KBM-7 (cell line): ENCODE data around the gene PGS1.

Source experiments
- DNase-seq: peaks from one replicate; pipeline ENCODE4 v3.0.0-alpha.2; 2015
- in situ Hi-C: fragments of 300-500 bp; cut with MboI; formaldehyde crosslinking; loops from 2 replicates; pipeline ENCODE4 v1.14.3; 2020; ENCODE audit warnings: low sequenced_read_pairs, low pct_unique_long_range_greater_than_20kb, mixed read lengths

PGS1 gene

GRCh38 chr17:78400581-78401240, 22.3 kb downstream of the PGS1 start:
- in situ Hi-C loops, result no loop called here

GRCh38 chr17:78401246-78401645, 22.8 kb downstream of the PGS1 start:
- no peak for DNase-seq

More at GRCh38 chr17:78400581-78401240, 22.3 kb downstream of the PGS1 start:
- no peak for DNase-seq

DNA sequence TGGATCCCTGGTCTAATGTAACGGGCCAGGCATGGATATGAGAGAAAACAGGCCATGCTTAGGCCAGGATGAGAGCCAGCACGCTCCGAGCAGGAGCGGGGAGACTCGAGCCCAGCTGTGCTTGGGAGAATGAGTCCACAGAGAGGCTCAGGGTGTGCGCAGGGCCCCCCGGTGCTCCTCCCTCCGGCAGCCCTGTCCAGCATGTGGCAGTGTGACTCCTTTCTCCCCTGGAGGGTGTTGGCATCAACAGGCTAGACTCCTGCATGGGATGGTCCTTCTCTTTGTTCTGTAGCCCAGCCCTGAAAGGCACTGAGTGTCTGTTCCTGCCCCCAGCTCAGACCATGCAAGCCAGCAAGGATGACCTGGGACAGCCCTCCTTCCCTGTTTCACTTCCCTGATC, 23.4 kb downstream of the PGS1 start:
- in situ Hi-C loops, result no loop called here
- DNase-seq, result no peak

More at GRCh38 chr17:78401246-78401645, 22.8 kb downstream of the PGS1 start:
- in situ Hi-C loops, result no loop called here

DNA sequence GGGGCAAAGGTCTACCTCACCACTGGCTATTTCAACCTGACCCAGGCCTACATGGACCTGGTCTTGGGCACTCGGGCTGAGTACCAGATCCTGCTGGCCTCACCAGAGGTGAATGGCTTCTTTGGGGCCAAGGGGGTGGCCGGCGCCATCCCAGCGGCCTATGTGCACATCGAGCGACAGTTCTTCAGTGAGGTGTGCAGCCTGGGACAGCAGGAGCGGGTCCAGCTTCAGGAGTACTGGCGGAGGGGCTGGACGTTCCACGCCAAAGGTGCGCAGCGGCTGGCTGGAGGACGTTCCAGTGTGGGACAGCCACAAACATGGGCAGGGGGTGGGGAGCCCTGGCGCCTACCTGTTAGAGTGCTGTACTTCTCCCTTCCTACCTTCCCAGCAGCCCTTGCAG, 25.4 kb downstream of the PGS1 start:
- DNase-seq, result no peak
- in situ Hi-C loops, result no loop called here

DNA sequence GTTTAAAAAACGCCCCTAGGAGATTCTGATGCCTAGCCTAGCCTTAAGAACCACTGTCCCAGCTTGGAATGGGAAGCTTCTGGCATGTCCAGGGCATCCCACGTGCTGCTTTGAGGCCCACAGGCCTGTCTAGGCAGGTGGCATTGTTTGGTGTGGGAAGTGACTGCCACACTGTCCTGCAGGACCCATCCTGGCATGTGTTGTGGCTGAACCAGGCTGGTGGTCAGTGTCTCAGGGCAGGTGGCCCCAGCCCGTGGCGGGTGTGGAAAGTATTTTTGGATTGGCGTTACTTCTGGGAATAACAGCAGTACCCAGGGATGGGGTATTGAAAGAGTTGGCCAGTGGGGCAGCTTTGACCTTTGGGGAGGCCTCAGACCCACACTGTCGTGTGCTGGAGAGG, 27.9 kb downstream of the PGS1 start:
- DNase-seq, result no peak
- in situ Hi-C loops, result no loop called here

DNA sequence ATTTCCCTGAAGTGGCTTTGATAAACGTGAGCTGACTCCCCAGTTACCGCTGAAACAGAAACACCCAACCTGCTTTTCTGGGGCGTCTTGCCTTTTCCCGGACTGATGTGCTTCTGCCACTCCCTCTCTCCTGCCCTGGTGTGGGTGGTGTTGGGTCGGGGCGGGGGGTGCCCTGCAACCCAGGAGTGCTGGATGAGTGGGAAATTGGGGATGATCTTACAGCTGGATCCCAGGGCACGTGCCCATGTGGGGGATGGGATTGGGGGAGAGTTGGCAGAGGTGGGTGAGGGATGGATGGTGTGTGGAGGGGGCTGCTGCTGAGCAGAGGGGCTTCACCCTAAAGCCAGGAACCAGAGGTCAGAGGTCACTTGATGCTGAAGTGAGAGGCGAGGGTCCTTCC, 28.5 kb downstream of the PGS1 start:
- DNase-seq, result no peak
- in situ Hi-C loops, result no loop called here

- in situ Hi-C loops, result no loop called here
- no peak for DNase-seq
Observed at GRCh38 chr17:78407387-78408000, 29.0 kb downstream of the PGS1 start.

DNA sequence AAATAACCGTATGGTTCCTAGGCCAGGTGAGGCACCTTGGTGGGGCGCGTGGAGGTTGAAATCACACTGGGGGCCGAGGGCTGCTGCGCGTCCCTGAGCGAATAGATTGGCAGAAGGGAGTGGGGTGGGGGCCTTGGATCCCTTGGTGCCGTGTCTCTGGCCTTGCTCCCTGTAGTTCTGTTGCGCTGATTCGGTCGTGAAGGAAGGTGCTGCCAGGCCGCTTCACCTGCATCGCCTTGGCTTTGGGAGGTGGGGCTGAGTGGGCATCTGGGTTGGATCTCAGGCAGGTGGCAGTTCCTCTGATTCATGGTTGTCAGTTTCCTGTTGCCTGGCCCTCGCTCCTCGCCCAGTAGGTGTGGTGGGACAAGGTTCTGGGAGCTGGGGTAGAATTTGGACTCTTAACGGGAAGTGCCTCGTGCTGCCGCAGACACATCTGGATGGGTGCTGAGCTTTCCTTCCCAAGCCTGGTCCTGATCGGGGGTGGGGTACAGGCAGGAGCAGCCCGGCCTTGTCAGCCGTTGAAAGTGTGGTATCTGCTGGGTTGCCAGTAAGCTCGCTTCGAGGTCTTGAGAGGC, 30.1 kb downstream of the PGS1 start:
- DNase-seq, result no peak

GRCh38 chr17:78409191-78409928, 30.9 kb downstream of the PGS1 start:
- no peak for DNase-seq

More for the DNA sequence above, 30.1 kb downstream of the PGS1 start:
- in situ Hi-C loops, result no loop called here

DNA sequence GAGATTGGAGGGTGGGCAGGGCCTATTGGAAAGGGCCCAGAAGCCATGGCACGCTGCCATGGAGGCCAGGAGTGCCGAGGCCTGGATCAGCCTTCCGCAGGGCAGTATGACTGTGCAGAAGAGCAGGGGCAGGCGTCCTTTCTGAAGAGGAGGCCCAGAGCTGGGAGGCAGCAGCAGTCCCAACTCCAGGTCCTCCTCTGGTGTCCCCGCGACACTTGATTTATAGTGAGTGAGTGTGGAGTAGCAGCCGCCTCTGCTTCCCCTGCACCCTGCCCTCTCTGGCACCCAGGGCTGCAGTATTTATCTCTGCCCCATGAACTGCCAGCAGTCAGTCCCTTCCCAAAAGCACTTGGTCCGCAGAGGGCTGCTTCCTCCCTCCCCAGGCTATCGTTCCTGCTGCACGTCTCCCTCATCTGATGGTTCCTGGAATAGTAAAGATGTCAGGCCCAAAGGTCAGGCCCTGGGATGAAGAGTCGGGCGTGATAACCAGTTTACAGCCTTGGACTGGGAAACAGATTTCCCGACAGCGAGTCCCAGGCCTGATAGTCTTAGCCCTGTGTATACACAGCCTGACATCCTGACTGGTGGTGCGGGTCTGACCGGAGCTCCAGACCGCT, 32.9 kb downstream of the PGS1 start:
- in situ Hi-C loops, result no loop called here
- no peak for DNase-seq

More at GRCh38 chr17:78409191-78409928, 30.9 kb downstream of the PGS1 start:
- in situ Hi-C loops, result no loop called here

GRCh38 chr17:78412403-78412802, 34.0 kb downstream of the PGS1 start:
- DNase-seq, result peak; percentile 29
- in situ Hi-C loops, result no loop called here

GRCh38 chr17:78414178-78415162, 36.0 kb downstream of the PGS1 start:
- DNase-seq, result no peak
- in situ Hi-C loops, result no loop called here

- peak; percentile 17 for DNase-seq
- in situ Hi-C loops, result no loop called here
Observed at GRCh38 chr17:78415821-78416711, 37.6 kb downstream of the PGS1 start.

GRCh38 chr17:78416791-78417530, 38.5 kb downstream of the PGS1 start:
- peak; percentile 54 for DNase-seq
- in situ Hi-C loops, result no loop called here

DNA sequence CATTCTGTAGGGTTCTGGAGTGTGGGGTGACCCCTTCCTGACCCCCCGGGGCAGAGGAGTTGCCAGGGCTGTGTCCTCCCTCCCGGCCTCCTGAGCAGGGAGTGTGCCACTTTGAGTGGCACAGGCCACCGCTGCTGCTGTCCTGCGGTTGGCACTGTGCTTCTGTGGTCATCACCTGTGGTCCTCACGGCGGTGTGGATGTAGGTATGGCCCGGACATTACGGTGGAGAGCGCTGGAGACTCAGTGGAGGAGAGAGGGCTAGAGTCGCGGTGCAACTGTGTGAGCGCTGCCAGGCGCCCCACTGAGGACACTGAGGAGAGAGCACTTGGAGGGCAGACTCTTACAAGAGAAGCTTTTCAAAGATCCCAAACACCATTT, 39.1 kb downstream of the PGS1 start:
- DNase-seq, result no peak
- in situ Hi-C loops, result no loop called here

GRCh38 chr17:78418326-78419026, 40.0 kb downstream of the PGS1 start:
- in situ Hi-C loops, result no loop called here
- DNase-seq, result no peak
